ENCODE measurements around the gene TAGLN.

The TAGLN gene

DNA sequence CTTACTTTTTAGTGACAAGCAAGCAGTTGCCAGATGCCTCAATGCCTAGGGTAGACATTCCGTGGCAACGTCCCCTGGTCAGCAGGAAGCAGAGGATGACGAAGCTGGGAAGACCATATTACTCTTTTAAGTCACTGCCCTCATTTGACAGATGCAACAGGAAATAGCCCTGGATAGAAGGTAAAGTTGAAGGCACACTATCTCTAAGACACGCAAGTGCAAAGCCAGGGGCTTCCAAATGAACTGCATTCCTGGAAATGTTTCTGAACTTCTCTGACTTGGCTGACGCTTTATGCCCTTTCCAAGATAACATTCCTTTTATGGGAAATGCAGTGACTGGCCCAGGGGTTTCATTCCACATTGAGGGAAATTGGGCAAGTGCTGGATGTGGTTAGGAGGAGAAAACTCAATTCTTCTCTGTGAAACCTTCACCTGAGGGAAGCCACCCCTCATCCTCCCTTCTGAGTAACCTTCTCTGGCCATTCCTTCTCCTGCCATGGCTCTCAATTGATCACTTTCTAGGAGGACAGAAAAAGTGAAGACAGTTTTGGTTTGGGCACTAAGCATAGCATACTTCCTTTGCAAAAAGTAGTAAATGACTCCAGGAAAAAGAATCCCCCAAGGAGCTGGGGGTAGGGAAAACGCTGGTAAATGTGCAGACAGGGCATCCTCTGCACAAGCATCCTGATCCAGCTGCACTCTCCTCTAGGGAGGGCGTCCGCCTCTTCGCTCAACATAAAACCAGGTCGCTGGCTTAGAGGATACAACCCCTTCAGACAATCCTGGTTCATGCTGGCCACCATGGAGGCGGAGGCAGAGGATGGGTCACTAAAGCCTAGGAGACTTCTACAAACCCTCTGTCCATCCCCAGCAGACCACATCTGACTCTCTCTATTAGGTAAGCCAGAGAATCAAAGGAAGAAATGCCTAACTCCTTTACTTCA lies 18.2 kb downstream of the TAGLN start:
- DNase-seq: no peak

DNA sequence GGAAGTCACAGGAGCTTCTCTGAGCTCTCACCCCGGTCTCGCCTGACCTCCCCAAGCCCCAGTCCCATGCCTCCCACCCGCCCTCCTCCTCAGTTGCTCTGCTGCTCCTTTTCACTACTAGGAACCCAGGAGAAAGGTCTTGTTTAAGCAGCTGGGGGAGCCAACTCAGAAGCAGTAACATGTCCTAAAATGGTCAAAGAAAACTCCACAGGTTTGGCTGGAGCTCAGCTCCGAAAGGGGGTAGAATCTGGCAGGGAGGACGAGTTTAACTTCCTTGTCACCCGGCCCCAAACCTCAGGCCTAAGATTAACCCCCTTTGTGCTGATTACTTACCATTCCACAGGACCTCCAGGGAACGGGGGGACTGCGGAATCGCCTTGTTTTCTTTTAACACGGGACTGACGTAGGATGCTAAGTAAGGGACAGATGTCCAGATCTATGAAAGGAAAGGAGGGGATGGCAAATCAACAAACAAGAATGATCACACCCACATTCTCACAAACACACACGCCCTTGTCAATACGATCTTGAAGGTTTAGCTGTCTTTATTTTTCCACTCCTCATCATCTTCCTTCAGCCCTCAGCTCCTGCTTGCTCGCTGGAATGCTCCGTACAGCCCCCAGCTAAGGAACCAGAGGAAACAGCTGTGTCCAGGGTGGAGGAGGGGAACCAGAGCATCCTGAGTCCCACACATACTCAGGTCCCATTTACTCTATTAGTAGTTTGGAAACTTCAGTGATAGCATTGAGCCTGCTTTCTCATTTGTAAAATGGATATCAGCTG lies 19.2 kb downstream of the TAGLN start:
- no peak for DNase-seq

DNA sequence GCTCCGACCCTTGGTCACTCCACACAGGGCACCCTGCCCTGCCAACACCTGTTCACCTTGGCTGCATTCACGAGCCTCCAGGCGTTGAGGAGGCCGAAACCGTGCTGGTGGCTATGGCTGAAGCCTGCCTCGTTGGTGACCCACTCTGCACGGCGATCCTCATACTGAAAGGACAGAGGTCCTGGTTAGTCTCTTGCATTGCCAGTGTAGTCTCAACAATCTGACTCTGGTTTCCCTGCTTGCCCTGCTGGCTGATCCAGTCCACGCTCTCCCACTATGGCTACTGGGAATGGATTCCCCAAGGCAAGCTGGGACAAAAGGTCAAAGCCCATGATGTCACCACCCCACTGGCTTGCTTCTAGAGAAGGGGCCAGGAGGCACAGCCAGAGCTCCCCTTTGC lies 19.8 kb downstream of the TAGLN start:
- DNase-seq: no peak

DNA sequence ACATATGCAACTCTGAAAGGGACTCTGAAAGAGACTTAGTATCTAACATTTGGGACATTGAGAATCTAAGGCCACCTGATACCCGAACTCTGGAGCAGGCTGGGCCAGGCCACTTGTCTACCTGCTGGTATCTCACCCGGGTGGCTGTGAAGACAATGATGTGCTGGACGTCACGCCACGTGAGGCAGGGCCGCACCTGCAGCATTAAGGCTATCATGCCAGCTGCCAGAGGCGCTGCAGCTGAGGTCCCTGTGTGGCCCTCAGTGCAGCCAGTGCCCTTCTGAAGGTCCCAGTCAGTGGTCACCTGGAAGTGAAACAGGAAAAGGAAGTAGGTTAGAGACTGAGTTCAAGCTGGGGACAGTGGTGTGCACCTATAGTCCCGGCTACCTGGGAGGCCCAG lies 20.3 kb downstream of the TAGLN start:
- DNase-seq: no peak

DNA sequence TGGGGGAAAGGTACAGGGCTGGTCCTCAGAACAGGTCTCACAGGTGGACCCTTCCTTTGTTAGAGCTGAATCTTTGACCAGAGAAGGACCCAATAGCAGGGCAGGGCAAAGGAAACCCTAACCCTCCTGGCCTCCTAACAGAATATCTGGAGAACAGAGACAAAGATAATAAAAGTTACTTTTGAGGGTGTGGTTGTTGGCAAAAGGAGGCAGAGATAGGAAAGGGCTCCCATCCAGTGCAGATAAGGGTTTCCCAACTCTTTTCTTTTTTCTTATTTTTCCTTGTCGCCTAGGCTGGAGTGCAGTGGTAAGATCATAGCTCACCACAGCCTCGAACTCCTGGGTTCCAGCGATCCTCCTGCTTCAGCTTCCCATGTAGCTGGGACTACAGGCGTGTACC lies 20.8 kb downstream of the TAGLN start:
- no peak for DNase-seq

DNA sequence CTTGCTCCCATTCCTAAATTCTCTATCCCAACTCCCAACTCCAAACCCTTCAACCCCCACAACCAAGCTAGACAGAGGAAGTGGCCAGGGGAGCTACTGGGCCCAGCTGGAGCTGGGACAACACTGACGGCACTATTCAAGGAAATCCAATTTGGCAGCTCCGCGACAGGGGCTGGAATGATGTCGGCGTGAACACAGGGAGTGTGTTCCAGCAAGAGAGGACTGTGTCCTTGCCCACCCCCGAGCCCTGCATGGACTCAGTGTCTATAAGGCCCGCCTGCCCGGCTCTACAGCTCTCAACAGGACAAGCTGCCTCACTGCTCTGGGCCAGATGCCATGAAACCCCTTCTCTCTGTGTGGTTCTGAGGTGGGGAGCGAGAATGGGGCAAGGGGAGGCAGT lies 21.4 kb downstream of the TAGLN start:
- no peak for DNase-seq

DNA sequence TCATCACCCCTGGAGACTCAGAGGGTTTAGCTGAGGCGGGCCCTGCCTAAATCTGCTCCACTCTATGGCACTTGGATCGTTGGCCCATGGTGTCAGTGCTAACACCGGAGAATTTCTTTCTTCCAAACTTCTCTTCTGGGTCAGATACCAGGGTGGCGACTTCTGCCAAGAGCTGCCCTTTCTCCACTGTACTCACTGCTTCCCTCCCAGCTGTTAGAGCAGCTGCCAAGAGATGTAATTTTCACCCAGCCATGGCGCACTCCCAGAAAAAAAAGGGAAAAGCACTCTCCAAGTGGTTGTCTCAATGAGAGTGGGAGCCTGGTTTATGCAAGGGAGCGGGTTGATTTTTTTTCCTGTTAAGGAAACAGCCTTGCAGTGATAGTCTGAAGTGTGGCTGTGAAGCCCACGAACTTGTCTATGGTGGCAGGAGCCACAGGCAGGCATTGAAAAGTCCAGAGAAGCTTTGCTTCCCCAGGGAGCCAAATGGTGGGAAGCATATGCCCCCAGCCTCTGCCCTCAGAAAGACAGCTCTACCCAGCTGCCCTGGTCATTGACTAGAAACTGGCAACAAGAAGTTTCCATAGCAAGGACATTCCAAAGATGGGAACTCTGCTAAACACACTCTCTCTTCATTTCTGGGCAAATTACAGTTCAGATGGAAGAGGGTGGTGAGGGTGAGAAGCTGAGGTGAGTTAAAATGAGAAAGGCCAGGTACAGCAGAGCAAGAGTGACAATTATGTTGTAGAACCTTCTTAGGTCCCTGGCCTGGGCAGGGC lies 22.0 kb downstream of the TAGLN start:
- no peak for DNase-seq

DNA sequence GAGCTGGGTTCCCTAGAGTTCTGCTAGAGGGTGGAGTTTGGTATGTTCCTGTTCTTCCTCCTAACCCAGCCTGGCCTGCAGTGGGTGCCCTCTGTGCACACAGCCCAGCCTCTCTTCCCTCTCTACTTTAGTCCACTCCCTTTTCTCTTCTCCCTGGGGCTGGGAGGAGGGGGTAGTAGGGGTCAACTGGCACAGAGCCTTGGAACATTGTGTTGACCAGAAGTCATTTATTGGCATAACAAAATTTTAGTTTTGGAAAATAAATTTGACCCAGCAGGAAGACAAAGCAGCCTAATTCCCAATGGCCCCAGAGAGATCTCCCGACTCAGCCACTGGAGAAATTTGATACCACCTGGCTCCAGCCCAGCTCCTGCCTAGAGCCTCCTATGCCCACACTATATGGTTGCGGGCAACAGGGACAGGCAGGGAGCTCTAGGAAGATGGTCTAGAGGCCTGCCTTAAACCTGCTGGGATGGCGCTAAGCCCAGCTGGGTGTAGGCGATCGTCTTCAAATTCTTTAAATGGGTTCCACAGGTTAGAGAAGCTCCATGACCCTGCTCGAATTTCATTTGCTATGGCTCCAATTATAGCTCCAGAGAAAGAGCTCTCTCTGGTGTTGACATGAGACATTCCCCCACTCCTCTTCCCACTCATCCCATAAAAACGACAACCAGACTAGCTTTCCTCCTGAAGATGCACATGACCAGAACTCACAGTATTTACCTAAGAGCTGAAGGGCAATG lies 22.8 kb downstream of the TAGLN start:
- DNase-seq: peak; percentile 66

DNA sequence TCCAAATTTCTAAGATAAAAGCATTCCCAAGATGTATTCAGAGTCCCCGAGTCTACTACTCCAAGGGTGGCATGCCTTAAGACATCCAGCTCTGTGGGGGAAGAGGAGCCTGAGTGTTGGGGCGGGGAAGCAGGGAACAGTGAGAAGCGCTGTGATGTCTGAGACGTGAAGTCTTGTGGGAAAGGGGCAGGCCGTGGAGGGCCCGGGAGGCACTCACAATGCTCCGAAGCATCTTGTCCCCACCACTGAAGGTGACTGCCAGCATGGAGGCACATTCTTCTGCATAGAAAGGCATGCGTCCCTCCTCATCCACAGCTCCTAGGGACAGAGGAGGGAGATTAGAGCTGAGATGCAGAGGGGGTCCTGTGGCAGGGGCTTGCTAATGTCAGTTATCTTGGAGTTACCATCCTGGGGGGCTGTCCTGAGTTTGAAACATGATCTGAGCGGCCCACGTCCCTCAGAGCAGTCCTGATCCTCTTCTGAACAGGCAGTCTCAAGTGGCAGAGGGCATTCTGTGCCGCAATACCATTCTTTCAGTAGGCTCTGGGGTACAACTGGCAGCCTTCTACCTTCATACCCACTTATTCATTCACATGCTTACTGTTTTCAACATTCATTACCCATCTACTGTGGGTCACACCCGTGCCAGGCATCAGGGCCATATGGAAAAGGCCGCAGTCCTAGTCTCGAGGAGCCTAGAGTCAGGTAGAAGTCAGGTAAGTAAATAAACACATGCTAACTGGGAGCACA lies 24.0 kb downstream of the TAGLN start:
- no peak for DNase-seq

DNA sequence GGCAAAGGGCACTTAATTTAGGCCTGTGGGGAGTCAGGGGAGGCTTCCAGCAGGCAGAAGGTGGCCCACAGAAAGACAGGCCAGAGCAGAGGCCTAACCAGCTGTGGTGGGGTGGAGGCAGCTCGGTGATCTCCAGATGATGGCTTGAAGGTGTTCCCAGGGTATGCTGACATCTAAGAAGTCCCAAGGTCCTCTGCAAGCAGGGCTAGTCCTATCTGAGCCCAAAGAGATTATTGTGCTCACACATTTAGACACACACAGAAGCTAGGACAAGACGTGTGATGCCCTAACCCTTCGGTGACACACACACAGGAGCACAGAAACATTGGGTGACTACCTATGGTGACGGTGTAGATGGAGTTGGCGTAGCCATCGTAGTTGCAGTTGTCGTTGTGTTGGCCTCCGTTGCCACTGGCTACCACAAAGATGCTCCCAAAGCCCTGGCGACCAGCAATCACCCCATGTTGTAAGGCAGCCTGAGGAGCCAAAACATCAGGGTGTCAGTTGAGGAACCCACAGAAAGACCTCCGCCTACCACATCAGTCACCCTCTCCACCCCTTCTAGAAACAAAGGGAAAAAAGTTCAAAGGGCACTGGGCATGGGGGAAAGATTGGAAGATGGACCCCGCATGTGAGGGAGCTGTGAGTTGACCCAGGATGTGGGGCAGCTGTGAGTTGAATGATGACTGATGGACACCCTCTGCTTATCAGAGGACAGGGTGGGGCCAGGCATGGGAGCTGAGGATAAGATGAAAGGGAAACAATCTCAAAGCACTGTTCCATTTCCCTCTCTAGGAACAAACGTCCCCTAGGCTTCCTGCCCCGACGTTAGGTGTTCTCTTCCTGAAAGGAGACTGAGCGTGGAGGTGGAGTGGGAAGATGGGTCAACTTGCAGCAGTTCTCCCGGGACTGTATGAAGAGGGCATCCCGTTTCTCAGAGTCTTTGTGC lies 24.8 kb downstream of the TAGLN start:
- DNase-seq: no peak

DNA sequence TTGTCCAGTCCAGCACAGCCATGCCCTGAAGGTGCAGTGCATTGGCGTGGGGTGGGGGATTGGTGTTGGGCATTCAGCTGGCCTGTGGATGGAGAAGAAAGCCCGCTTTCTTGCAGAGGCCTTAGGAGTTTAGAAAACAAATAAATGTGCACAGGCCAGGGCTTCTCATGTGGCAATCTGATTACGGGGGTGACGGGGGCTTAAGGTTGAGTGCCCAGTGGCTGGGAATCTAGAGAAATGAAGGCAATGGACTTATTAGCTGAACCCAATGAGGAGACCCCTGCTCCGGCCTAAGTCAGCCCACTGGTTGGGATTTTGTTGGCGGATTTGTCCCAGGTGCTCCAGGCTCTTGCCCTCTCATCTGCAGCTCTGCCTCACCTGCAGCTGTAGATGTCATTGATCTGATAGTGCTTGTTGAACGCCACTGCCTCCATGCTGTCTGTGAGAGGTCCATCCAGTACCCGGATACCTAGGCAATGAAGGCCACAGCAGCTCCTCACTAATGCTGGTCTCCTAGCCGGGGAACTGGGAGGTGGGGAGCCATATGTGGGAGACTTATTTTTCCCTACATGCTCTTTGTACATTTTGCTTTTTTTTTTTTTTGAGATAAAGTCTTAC lies 26.5 kb downstream of the TAGLN start:
- no peak for DNase-seq

DNA sequence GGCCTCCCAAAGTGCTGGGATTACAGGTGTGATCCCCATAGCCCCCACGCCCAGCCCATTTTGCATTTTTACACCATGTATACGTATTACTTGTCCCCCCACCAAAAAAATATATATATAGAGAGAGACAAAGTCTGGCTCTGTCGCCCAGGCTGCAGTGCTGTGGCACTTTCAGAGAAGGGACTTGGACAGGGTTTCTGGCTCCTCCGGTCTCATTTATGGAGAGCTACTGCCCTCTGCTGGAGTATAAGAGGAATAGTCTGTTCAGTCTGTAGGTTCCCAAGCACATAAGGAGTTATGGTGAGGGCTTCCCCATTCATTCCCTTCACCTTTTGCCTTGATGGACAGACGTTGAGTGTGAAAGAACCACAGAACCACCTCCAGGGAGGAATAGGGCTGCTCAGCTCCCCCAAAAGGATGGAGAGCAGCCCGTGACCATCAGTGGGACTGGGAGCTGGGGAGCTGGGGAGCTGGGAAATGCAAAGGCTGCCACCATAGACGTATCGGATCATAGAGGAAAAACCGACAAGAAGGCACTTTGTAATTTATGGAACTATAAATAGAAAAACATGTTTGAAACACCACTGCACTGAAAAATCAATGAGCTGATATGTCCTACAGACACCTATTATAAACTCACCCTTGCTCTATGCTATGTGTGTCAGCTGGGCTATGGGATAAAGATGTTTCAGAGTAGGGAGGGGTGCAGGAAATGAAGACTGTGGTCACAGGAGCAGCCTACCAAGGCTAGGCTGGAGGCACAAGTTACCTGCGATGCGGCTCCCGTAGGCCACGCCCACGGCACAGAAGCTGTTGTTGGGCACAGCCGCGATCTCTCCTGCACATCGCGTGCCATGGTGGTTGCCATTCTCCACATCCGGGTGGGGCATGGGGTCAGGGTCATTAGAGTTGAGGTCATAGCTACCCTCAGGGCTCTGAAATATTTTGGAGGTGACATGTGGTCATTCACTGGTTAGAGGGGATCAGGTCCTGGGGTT lies 27.5 kb downstream of the TAGLN start:
- DNase-seq: peak; percentile 56

DNA sequence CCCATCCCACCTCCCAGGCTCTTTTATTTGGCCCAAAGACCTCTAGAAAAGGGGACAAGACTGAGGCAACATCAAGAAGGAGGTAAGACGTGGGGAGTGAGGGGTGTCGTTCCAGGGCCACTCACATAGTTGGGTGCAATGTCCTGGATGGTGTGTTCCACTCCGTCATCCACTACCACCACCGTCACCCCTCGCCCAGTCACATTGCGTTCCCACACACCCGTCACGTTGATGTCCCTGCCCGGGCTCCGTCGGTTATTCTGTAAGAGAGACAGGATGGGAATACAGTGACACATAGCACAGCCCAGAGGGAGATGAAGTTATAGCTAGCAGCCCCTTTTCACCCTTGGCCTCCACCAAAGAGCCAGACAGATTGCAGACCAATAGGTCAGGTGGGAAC lies 28.9 kb downstream of the TAGLN start:
- no peak for DNase-seq

DNA sequence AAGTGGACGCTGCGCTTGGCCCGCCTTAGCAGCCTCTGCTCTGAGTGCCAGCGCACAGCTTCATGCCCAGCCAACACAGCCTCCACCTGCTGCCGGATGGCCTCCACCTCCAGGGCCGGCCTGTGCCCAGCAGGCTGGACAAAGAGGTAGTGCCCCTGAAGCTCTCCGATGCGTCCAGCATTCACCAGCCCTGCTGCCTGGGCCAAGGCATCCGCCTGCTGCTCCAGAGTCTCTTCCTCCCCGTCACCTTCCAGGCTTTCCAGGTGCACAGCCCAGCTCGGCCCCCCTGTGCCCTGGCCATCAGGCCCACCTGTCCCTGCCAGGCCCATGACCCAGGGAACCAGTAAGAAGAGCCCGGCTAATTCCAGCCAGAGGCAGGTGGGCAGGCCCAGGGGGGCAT lies 30.2 kb downstream of the TAGLN start:
- no peak for DNase-seq

DNA sequence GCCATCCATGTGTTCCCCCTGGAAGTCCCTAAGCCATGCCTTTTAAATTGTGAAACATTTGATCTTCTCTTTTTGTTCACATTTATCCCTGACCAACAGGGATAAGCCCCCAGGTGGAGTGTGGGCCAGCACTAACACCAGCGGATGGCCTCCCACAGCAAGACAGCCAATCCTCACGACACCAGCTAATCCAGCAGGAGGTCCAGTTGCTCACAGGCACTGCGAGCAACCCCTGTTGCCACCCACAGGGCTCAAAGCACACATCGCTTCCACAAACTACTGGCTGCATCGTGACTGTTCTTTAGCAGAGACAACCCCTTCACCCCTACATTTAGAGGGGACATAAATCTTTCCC lies 30.7 kb downstream of the TAGLN start:
- no peak for DNase-seq

DNA sequence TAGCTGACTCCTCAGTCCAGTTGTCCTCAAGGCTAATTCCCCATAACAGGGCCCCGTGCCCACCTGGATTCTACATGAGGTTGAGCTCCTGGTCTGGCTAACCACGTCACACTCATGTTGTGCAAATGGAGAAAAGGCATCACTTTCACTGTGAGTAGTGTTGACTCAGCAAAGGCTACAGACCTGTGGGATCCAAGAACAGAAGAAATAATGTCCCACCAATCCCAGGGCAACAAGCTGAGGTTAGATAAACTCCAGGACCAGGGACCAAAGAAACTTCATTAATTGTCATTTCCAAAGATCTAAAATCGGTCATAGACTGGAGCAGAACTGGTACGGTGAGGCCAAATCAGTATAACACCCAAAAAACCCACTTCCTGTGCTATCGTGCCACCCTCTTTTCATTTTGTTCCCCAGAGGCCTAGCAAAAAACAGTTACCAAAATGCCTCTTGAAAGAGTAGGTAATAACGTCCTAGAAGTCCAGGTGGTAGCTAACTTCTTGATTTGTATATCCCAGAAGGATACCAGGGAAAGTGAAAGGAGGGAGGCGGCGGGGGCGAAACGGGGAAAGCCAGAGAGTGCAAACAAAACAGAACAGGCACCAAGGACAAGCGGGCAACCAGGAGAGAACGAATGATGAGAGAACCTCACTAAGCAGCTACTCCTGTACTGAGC lies 31.3 kb downstream of the TAGLN start:
- no peak for DNase-seq

DNA sequence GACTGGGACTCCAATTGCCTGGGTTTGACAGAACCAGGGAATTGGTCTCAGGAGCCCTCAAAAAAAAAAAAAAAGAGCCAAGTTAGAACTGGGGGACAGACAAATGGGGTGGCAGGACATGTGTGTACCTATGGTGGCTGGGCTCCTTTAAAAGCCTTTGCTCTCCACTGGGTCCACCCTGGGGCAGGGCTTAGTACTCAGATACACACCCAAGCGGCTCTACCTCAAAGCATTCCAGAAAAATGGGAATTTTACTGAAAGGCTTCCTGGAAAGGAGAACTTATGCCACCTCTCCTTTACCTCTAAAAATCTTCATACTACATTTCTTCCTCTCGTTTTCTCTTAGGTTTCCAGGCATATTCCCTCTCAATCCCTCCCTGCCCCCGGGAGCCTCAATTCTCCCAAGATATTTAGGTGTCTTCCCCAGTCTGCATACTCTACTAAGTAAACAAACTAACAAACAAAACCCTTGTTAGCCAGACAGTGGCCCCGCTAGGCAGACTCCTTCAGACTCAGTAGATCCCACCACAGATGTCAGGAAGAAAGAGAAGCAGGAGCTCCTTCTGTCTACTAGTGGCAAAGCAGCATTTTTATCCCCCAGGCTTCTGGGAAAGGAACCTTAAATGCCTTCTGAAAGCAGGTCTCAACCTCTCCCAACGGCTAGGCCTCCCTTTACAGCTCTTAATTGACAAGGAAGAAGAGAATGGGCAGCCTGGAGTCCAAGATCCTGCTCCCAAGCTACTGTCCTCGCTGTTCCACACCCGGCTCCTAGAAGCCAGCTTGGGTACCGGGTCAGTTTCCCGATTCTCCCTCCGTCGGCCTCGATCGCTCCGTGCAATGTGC lies 32.0 kb downstream of the TAGLN start:
- no peak for DNase-seq

DNA sequence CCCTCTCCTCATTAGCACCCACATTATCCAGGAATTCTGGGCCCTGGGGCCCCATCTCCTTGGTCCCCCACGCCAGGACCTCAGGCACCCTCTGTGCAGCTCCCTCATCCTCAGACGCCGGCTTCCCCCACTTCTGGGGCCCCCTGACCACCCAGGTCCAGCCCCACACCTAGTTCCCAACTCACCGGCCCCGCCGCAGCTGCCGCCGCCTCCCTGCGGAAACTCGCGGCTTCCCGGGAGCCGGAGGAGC lies 32.6 kb downstream of the TAGLN start, which contains the start of gene PCSK7:
Gene PCSK7 (minus strand): TSS at position 232 of the 250 bp plus-strand sequence. CDS start 2,229 bp downstream, outside the sequence.
- no peak for DNase-seq
